ENCODE data around the gene BLID.

BLID gene

DNA sequence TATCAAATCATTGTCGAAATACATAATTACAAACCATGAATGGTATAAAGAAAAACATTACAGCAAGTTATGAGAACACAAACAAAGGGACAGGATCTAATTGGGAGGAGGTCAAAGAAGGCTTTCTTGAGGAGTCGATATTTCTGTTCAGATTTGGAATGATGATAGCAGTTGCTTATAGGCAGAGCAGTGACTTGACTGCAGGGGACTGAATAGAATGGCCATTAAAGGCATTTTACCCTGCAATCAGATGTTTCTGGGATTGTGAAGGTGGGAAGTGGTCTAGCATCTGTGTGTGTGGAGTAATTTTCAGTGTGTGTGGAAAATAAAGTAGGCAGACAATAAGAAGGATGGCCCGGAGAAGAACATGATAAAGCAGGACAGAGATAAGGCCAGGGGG is 41.0 kb downstream of the BLID start:
- no peak for DNase-seq

DNA sequence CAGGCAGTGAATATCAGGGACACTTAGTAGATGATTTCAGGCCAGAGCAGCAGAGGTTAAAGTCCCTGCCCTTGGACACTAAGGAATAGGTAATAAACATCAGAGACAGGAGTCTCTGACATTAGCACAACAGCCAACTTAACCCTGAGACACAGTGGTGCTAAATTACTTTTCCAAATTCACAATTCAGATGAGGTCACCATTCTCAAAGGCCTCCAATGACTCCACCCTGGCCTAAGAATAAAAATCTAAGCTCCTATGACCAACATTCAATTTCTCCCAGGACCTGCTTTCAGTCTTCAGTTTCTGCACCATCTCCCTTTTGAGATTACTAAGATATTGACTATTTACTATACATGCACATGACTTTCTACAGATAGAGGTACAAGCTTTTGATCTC is 42.0 kb downstream of the BLID start:
- no peak for DNase-seq

DNA sequence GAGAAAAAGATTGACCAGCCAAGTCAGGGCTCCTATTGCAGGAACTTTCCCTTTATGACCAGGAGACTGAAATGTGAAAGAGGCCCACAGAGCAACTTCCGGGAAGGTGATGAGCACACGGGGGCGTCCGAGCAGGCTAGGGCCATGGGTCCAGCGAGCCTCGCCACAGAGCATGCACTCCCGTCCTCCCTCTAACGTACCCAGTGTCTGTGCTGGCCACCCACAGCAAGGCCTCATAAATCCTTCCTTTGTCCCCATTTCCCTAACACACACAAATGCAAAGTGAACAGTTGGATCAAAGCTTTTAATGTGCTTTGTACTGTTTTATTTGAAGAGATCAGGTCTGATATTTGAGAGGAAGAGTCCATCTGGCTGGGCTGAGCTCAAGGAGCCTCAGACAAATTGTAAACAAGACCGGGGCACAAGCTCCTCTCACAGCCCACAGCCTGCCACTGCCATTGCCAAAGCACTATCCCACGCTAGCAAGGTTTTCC is 44.3 kb downstream of the BLID start:
- no peak for DNase-seq

DNA sequence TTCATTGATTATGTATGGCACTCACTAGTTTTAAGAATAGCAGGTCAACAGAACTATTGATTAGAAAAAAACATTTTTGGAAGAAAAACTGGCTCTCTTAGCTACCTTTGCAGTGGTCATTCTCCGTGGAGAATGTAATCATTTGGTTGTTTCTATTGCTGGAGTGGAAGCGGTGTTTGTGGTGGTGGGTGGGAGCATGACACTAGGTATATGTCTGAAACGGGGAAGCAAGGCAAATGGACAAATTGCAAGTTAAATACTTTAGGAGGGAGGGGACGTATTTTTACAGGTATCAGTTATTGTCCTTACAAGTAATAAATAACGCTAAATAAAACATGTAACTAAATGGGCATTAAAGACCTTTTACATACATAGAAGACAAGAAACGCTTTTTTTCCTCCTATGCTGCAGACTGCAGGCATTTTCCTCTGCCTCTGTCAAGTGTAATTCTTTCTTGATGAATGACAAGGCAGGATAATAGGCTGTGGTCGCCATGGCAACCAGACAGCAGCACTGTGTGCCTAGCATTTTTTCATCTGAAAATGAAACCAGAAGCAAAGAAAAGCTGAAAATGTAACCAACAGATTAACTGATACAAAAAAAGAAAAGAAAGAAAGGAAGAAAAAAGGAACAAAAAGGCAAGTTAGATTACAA is 46.2 kb downstream of the BLID start:
- DNase-seq: no peak

DNA sequence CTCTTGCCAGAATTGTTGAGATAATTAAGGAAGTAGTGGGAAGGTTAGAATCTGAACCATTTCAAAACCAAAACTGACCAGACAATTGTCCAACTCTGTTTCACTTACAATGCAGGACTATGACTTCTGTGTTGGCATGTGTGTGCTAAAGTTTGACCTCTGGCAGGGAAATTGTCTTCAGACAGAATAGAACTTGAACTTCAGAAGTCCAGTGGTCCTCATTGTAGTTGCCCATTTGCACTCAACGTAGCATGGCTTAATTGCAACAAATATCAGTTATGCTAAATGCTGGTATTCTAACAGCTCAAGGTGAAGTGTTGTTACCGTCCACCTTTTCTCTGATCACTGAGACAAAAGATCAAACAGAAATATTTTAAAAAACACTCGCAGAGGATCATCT is 47.2 kb downstream of the BLID start:
- no peak for DNase-seq

DNA sequence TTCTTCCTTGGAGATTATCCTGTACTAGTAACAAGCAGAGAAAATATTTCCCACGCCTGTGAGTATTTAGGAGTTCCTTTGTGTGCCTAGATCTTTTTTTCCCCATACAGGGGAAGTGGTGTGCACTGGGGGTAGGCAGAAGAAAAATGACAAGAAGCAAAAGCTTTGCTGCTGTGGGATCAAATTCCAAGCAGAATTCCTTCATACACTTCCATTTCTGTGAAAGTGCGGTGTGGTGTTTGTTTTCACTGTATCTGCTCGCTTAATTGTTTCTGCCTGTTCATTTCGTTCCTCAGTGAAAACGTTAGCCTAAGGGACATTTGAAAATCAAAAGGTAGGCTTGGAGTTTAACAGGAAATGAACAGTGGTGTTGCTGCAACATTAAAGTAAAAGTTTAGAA is 47.9 kb downstream of the BLID start:
- no peak for DNase-seq

Data from stimulated activated naive CD4-positive, alpha-beta T cell (primary cell).